ENCODE measurements around the gene NDUFC1.

NDUFC1 gene

DNA sequence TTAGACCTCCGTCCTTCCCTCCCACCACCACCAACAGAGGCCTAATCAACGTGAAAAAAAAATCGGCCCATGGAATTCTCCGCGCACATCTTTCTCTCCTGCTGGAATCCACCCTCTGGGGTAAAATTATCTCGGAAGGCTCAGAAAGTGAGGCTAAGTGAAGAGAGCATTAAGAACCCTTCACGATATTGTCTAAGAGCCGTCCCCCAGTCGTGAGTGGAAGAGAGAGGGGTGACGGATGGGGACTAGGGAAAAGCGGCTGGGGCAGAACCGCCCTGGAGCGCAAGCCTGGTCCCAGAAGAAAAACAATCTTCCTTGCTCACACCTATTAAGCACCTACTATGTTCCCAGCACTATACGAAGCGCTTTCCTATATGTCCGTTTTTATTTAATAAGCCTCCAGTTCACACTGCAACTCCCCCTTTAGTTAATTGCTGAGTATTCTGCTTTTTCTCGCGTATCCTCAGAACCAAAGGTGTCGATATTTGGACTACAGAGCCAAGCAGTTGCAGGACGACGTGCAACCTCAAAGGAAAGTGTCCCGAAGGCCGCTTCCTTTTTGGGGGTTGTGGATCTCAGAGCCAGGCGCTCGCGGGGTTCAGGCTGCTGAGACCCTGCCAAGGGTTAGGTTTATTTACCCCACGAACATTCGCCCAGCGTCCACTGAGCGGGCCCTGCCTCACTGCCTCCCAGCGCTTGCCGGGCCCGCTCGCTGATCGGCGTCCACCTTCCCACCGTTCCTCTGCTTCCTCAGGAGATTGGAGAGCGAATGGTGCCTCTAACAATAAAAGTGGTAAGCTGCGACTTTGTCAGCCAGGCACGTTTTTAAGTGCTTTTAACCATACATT is 23.1 kb downstream of the NDUFC1 start:
- no peak overlapping the region for H3K27ac ChIP-seq (ENCODE audit: low read depth in 2 of 2, low read length in 2 of 2)
- H3K9ac ChIP-seq (ENCODE audit: low read depth in 1 of 2, low read length in 2 of 2), result no peak overlapping the region
- no peaks in the 10 kb centered on the region for H3K36me3 ChIP-seq (ENCODE audit: control insufficient read depth in 2 of 2, insufficient read depth in 2 of 2, low read length in 2 of 2)
- peaks cover 3 to 8% of the 10 kb centered on the region in 2 donors for H3K4me1 ChIP-seq (ENCODE audit: control insufficient read depth in 2 of 2, insufficient read depth in 2 of 2, low read length in 2 of 2)
- H3K27me3 ChIP-seq (ENCODE audit: control insufficient read depth in 2 of 2, insufficient read depth in 2 of 2, low read length in 2 of 2), result peaks cover 8 to 20% of the 10 kb centered on the region in 2 donors
- no peaks in the 10 kb centered on the region for H3K9me3 ChIP-seq (ENCODE audit: control insufficient read depth in 2 of 2, low read length in 2 of 2)
- peak overlapping the region; percentile 8 to 64 for H3K4me3 ChIP-seq (ENCODE audit: low read length in 2 of 2)

DNA sequence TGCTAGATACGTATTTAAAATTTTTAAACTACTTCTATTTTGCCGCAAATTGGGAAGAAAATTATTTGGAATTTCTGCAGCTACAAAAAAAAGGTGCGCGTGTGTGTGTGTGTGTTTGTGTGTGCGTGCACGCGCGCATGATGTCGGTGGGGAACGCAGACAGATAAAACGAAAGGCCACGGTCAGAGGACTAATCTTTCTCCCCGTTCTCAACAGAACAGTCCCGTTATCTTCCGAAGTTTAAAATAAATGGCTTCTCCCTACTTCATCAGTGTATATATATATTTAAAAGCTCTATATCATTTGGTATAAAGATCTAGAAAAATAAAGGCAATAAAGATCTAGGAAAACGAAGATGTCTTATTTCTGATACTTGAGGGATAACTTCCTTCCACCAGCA is 23.8 kb downstream of the NDUFC1 start:
- H3K36me3 ChIP-seq (ENCODE audit: control insufficient read depth in 2 of 2, insufficient read depth in 2 of 2, low read length in 2 of 2), result no peaks in the 10 kb centered on the region
- no peak overlapping the region for H3K9ac ChIP-seq (ENCODE audit: low read depth in 1 of 2, low read length in 2 of 2)
- H3K27me3 ChIP-seq (ENCODE audit: control insufficient read depth in 2 of 2, insufficient read depth in 2 of 2, low read length in 2 of 2), result peaks cover 8 to 20% of the 10 kb centered on the region in 2 donors
- H3K27ac ChIP-seq (ENCODE audit: low read depth in 2 of 2, low read length in 2 of 2), result no peak overlapping the region
- no peaks in the 10 kb centered on the region for H3K9me3 ChIP-seq (ENCODE audit: control insufficient read depth in 2 of 2, low read length in 2 of 2)
- H3K4me3 ChIP-seq (ENCODE audit: low read length in 2 of 2), result no peak overlapping the region
- peaks cover 3 to 8% of the 10 kb centered on the region in 2 donors for H3K4me1 ChIP-seq (ENCODE audit: control insufficient read depth in 2 of 2, insufficient read depth in 2 of 2, low read length in 2 of 2)

DNA sequence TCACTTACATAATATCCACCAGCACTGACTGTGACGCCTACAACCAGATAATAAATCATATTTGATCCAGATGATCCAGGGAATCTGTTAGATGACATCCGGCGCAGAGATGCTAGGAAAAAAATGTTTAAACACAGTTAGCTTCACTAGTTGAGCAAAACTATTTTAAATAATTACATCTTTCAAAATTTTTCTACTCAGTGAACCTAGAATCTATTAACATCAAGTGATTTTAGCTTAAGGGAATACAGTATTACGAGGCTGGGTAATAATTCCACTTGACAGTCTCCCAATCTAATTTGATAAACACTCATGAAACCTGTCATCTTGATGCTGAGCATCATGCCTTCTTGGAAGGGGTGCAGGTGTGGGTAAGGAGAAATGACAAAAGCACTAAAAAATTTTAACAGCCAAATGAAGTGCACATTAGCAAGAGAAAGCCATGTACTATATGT is 27.0 kb downstream of the NDUFC1 start:
- H3K9ac ChIP-seq (ENCODE audit: low read depth in 1 of 2, low read length in 2 of 2), result no peak overlapping the region
- peaks cover 8 to 18% of the 10 kb centered on the region in 2 donors for H3K27me3 ChIP-seq (ENCODE audit: control insufficient read depth in 2 of 2, insufficient read depth in 2 of 2, low read length in 2 of 2)
- no peak overlapping the region for H3K4me3 ChIP-seq (ENCODE audit: low read length in 2 of 2)
- no peaks in the 10 kb centered on the region for H3K36me3 ChIP-seq (ENCODE audit: control insufficient read depth in 2 of 2, insufficient read depth in 2 of 2, low read length in 2 of 2)
- peaks cover 3 to 8% of the 10 kb centered on the region in 2 donors for H3K4me1 ChIP-seq (ENCODE audit: control insufficient read depth in 2 of 2, insufficient read depth in 2 of 2, low read length in 2 of 2)
- no peaks in the 10 kb centered on the region for H3K9me3 ChIP-seq (ENCODE audit: control insufficient read depth in 2 of 2, low read length in 2 of 2)
- no peak overlapping the region for H3K27ac ChIP-seq (ENCODE audit: low read depth in 2 of 2, low read length in 2 of 2)

DNA sequence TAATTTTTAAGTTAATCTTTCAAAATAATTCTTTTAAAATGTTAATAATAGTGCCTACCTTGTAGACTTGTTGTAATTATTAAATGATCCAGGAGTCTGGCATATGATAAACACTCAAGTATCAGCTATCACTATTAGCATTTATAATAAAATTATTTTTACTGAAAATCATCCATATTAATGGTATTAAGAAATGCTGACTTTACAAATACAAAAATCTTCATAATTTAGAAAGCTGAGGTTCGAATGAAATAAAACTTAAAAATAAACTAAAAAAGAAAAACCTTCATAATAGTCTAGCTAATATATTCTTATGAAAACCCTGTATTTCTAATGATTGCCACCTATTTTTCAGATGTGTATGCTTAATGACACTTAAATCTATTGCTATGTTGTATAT is 27.5 kb downstream of the NDUFC1 start:
- Histone ChIP-seq H3K4me3 (ENCODE audit: low read length in 2 of 2) (no peak overlapping the region), H3K9ac (ENCODE audit: low read depth in 1 of 2, low read length in 2 of 2) (no peak overlapping the region), H3K27me3 (ENCODE audit: control insufficient read depth in 2 of 2, insufficient read depth in 2 of 2, low read length in 2 of 2) (peaks cover 8 to 13% of the 10 kb centered on the region in 2 donors), H3K9me3 (ENCODE audit: control insufficient read depth in 2 of 2, low read length in 2 of 2) (no peaks in the 10 kb centered on the region), H3K4me1 (ENCODE audit: control insufficient read depth in 2 of 2, insufficient read depth in 2 of 2, low read length in 2 of 2) (peaks cover 3 to 7% of the 10 kb centered on the region in 2 donors), H3K36me3 (ENCODE audit: control insufficient read depth in 2 of 2, insufficient read depth in 2 of 2, low read length in 2 of 2) (no peaks in the 10 kb centered on the region), H3K27ac (ENCODE audit: low read depth in 2 of 2, low read length in 2 of 2) (no peak overlapping the region)

DNA sequence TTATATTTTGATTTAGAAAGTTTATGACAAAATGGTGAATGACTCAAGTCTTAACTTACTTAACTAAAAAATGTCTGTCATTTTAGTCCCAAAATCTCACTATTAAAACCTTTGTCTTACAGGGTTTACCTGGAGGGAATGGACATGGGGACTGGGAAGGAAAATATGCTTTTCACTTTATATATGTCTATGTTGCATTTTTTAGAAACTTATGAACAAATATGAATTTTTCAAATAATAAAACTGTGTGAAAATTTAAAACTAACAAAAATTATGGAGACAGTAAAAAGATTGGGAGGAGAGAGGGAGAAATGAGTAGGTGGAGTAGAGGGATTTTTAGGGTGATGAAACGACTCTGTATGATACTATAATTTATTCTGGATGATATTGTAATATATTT is 28.4 kb downstream of the NDUFC1 start:
- Histone ChIP-seq H3K27ac (ENCODE audit: low read depth in 2 of 2, low read length in 2 of 2) (no peak overlapping the region), H3K4me3 (ENCODE audit: low read length in 2 of 2) (no peak overlapping the region), H3K36me3 (ENCODE audit: control insufficient read depth in 2 of 2, insufficient read depth in 2 of 2, low read length in 2 of 2) (no peaks in the 10 kb centered on the region), H3K9ac (ENCODE audit: low read depth in 1 of 2, low read length in 2 of 2) (no peak overlapping the region), H3K9me3 (ENCODE audit: control insufficient read depth in 2 of 2, low read length in 2 of 2) (no peaks in the 10 kb centered on the region), H3K27me3 (ENCODE audit: control insufficient read depth in 2 of 2, insufficient read depth in 2 of 2, low read length in 2 of 2) (peaks cover 2 to 3% of the 10 kb centered on the region in 2 donors), H3K4me1 (ENCODE audit: control insufficient read depth in 2 of 2, insufficient read depth in 2 of 2, low read length in 2 of 2) (no peaks in the 10 kb centered on the region)

DNA sequence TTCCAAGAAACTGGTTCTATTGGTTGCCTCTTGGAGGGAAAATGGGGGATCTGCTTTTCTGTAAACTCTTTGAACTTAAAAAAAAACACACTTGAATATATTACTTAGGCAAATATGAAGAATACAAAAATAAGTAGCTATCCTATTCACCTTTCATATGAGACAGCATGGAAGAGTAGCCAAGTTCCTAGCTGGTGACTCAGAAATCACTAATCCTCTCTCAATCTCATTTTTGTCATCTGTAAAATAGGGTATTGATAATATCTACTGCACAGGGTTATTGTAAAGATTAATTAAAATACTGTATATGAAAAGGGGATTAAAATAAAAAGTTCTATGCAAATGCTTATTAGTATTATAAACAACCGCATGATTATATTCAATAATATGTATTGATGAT is 35.0 kb downstream of the NDUFC1 start:
- no peak overlapping the region for H3K27ac ChIP-seq (ENCODE audit: low read depth in 2 of 2, low read length in 2 of 2)
- H3K4me3 ChIP-seq (ENCODE audit: low read length in 2 of 2), result no peak overlapping the region
- no peaks in the 10 kb centered on the region for H3K36me3 ChIP-seq (ENCODE audit: control insufficient read depth in 2 of 2, insufficient read depth in 2 of 2, low read length in 2 of 2)
- no peak overlapping the region for H3K9ac ChIP-seq (ENCODE audit: low read depth in 1 of 2, low read length in 2 of 2)
- peaks cover 0 to 4% of the 10 kb centered on the region in 2 donors for H3K4me1 ChIP-seq (ENCODE audit: control insufficient read depth in 2 of 2, insufficient read depth in 2 of 2, low read length in 2 of 2)
- no peaks in the 10 kb centered on the region for H3K27me3 ChIP-seq (ENCODE audit: control insufficient read depth in 2 of 2, insufficient read depth in 2 of 2, low read length in 2 of 2)
- no peaks in the 10 kb centered on the region for H3K9me3 ChIP-seq (ENCODE audit: control insufficient read depth in 2 of 2, low read length in 2 of 2)

DNA sequence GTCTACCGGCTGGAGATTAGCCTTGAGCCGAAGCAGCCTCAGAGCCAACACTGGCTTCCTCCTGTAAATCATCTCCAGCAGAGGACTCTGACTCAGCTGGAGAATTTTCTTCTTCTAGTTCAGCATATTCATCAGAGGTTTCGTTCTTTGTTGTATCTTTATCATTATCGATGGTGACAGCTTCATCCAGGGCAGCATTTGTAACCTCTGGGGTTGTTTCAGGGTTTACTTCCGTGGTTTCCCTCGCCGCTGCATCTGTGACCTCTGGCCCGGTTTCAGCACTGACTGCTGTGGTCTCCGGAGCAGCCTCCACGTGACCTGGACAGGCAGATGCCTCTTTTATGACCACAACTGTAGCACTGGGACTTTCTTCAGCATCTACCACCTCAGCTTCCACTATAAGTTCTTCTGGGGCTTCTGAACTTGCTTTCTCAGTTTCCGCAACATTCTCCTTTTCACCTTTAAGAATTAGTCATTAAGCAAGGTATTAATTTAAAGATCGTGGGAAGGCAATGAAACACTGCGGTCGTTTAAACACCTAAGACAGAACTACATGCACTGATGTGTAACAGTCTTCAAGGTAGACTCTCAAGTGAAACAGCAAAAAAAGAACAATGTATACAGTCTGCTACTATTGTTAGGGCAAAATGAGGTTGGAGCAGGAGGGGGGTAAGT is 35.6 kb downstream of the NDUFC1 start:
- Histone ChIP-seq H3K9me3 (ENCODE audit: control insufficient read depth in 2 of 2, low read length in 2 of 2) (no peaks in the 10 kb centered on the region), H3K9ac (ENCODE audit: low read depth in 1 of 2, low read length in 2 of 2) (no peak overlapping the region), H3K4me1 (ENCODE audit: control insufficient read depth in 2 of 2, insufficient read depth in 2 of 2, low read length in 2 of 2) (peaks cover 0 to 4% of the 10 kb centered on the region in 2 donors), H3K36me3 (ENCODE audit: control insufficient read depth in 2 of 2, insufficient read depth in 2 of 2, low read length in 2 of 2) (no peaks in the 10 kb centered on the region), H3K27me3 (ENCODE audit: control insufficient read depth in 2 of 2, insufficient read depth in 2 of 2, low read length in 2 of 2) (no peaks in the 10 kb centered on the region), H3K4me3 (ENCODE audit: low read length in 2 of 2) (peak overlapping the region; percentile 54 to 66), H3K27ac (ENCODE audit: low read depth in 2 of 2, low read length in 2 of 2) (peak overlapping the region; percentile 5 to 34)

DNA sequence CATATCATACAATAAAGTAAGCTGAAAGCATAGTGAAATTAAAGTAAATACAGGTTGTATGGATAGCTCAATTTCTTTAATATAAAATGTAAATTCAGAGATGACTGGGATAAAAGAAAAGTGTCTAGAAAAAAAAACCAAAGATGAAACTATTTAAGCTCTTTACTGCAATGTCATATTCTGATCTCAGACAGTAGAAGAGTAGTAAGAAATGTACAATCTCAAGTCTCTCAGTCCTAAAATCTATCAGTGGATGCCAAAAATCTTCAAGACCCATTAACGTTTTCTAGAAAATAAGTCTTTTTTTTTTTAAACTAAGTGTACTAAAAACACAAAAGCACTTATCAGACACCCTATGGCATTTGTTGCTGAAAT is 36.1 kb downstream of the NDUFC1 start:
- Histone ChIP-seq H3K4me1 (ENCODE audit: control insufficient read depth in 2 of 2, insufficient read depth in 2 of 2, low read length in 2 of 2) (peaks cover 0 to 4% of the 10 kb centered on the region in 2 donors), H3K4me3 (ENCODE audit: low read length in 2 of 2) (peak overlapping the region; percentile 54 to 66), H3K9ac (ENCODE audit: low read depth in 1 of 2, low read length in 2 of 2) (no peak overlapping the region), H3K36me3 (ENCODE audit: control insufficient read depth in 2 of 2, insufficient read depth in 2 of 2, low read length in 2 of 2) (no peaks in the 10 kb centered on the region), H3K9me3 (ENCODE audit: control insufficient read depth in 2 of 2, low read length in 2 of 2) (no peaks in the 10 kb centered on the region), H3K27me3 (ENCODE audit: control insufficient read depth in 2 of 2, insufficient read depth in 2 of 2, low read length in 2 of 2) (no peaks in the 10 kb centered on the region), H3K27ac (ENCODE audit: low read depth in 2 of 2, low read length in 2 of 2) (peak overlapping the region; percentile 5 to 34)

DNA sequence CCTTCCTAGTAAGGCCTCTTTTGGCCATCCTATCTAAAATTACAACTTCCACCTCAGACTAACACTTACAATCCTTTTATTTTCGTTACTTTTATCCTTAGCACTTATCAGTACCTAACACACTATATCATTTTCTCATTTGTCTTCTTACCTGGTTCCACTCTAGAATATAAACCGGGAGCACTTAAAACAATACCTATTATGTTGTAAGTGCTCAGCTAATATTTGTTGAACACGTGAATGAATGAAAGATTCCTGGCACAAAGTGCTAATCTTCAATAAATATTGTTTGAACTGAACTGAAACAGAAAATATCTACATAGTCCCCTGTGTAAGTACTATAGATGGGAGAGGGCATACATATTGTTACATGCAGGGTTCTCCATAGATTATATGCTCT is 36.6 kb downstream of the NDUFC1 start:
- Histone ChIP-seq H3K9me3 (ENCODE audit: control insufficient read depth in 2 of 2, low read length in 2 of 2) (no peaks in the 10 kb centered on the region), H3K27ac (ENCODE audit: low read depth in 2 of 2, low read length in 2 of 2) (no peak overlapping the region), H3K9ac (ENCODE audit: low read depth in 1 of 2, low read length in 2 of 2) (no peak overlapping the region), H3K27me3 (ENCODE audit: control insufficient read depth in 2 of 2, insufficient read depth in 2 of 2, low read length in 2 of 2) (no peaks in the 10 kb centered on the region), H3K36me3 (ENCODE audit: control insufficient read depth in 2 of 2, insufficient read depth in 2 of 2, low read length in 2 of 2) (no peaks in the 10 kb centered on the region), H3K4me1 (ENCODE audit: control insufficient read depth in 2 of 2, insufficient read depth in 2 of 2, low read length in 2 of 2) (peaks cover 0 to 4% of the 10 kb centered on the region in 2 donors), H3K4me3 (ENCODE audit: low read length in 2 of 2) (no peak overlapping the region)

DNA sequence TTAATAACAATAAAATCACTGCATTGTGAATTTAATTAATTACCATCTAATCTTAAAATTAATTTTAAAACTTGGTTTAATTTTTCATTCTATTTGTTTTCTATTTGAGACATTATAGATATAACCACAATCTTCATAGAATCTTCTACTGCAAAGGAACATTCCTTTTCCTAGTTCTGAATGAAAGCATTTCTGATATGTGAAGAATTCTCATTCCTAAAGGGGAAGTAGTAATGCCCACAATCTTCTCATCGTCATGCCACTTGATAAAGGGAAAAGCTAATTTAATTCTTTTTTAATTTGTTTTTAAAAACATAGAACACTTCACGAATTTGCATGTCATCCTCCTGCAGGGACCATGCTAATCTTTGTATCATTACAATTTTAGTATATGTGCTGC is 45.9 kb downstream of the NDUFC1 start:
- H3K27me3 ChIP-seq (ENCODE audit: control insufficient read depth in 2 of 2, insufficient read depth in 2 of 2, low read length in 2 of 2), result no peaks in the 10 kb centered on the region
- H3K9me3 ChIP-seq (ENCODE audit: control insufficient read depth in 2 of 2, low read length in 2 of 2), result no peaks in the 10 kb centered on the region
- no peaks in the 10 kb centered on the region for H3K36me3 ChIP-seq (ENCODE audit: control insufficient read depth in 2 of 2, insufficient read depth in 2 of 2, low read length in 2 of 2)
- H3K4me3 ChIP-seq (ENCODE audit: low read length in 2 of 2), result no peak overlapping the region
- H3K27ac ChIP-seq (ENCODE audit: low read depth in 2 of 2, low read length in 2 of 2), result no peak overlapping the region
- H3K4me1 ChIP-seq (ENCODE audit: control insufficient read depth in 2 of 2, insufficient read depth in 2 of 2, low read length in 2 of 2), result peaks cover 0 to 3% of the 10 kb centered on the region in 2 donors
- H3K9ac ChIP-seq (ENCODE audit: low read depth in 1 of 2, low read length in 2 of 2), result no peak overlapping the region

Data from mucosa of rectum (tissue), 2 donors.